Measurements from ENCODE around the gene TRIM63.

Gene TRIM63

GRCh38 chr1:26078286-26079177 lies 11.1 kb upstream of the TRIM63 start:
- H3K4me3 ChIP-seq (ENCODE audit: insufficient read length, low read depth) = no peak overlapping the region
- TF ChIP-seq YY1 (IDR thresholded peaks at IDR 0.05; ENCODE audit: insufficient read depth, insufficient read length) (no peak), ZNF274 (IDR thresholded peaks at IDR 0.05; ENCODE audit: low read depth, low read length) (no peak), SUZ12 (IDR thresholded peaks at IDR 0.05; ENCODE audit: extremely low read depth, insufficient read depth, insufficient read length) (no peak)
- H3K4me1 ChIP-seq (ENCODE audit: insufficient read depth, insufficient read length) = peaks cover 3% of the 10 kb centered on the region
- H3K36me3 ChIP-seq (ENCODE audit: insufficient read depth, insufficient read length, low read length) = no peaks in the 10 kb centered on the region
- H3K9me3 ChIP-seq (ENCODE audit: insufficient read depth, low read length) = no peaks in the 10 kb centered on the region
- no peak overlapping the region for H3K9ac ChIP-seq (ENCODE audit: insufficient read length, low read depth)
- no peaks in the 10 kb centered on the region for H3K27me3 ChIP-seq (ENCODE audit: insufficient read depth, insufficient read length)
- DNase-seq (ENCODE audit: low read depth, low spot score) = no peak

GRCh38 chr1:26077524-26077923 lies 10.1 kb upstream of the TRIM63 start:
- Histone ChIP-seq H3K4me3 (ENCODE audit: insufficient read length, low read depth) (no peak overlapping the region), H3K4me1 (ENCODE audit: insufficient read depth, insufficient read length) (peaks cover 3% of the 10 kb centered on the region)
- TF ChIP-seq SUZ12 (IDR thresholded peaks at IDR 0.05; ENCODE audit: extremely low read depth, insufficient read depth, insufficient read length) = no peak
- no peak for TF ChIP-seq YY1 (IDR thresholded peaks at IDR 0.05; ENCODE audit: insufficient read depth, insufficient read length)
- TF ChIP-seq ZNF274 (IDR thresholded peaks at IDR 0.05; ENCODE audit: low read depth, low read length) = no peak

GRCh38 chr1:26075421-26076144 lies 8.2 kb upstream of the TRIM63 start:
- Histone ChIP-seq H3K4me3 (ENCODE audit: insufficient read length, low read depth) (no peak overlapping the region), H3K9ac (ENCODE audit: insufficient read length, low read depth) (no peak overlapping the region), H3K4me1 (ENCODE audit: insufficient read depth, insufficient read length) (peaks cover 3% of the 10 kb centered on the region), H3K9me3 (ENCODE audit: insufficient read depth, low read length) (no peaks in the 10 kb centered on the region), H3K36me3 (ENCODE audit: insufficient read depth, insufficient read length, low read length) (no peaks in the 10 kb centered on the region), H3K27me3 (ENCODE audit: insufficient read depth, insufficient read length) (no peaks in the 10 kb centered on the region)
- no peak for TF ChIP-seq ZNF274 (IDR thresholded peaks at IDR 0.05; ENCODE audit: low read depth, low read length)
- no peak for TF ChIP-seq YY1 (IDR thresholded peaks at IDR 0.05; ENCODE audit: insufficient read depth, insufficient read length)
- TF ChIP-seq SUZ12 (IDR thresholded peaks at IDR 0.05; ENCODE audit: extremely low read depth, insufficient read depth, insufficient read length) = no peak
- no peak for DNase-seq (ENCODE audit: low read depth, low spot score)

More at GRCh38 chr1:26077524-26077923, 10.1 kb upstream of the TRIM63 start:
- no peak for DNase-seq (ENCODE audit: low read depth, low spot score)
- no peaks in the 10 kb centered on the region for H3K27me3 ChIP-seq (ENCODE audit: insufficient read depth, insufficient read length)
- H3K36me3 ChIP-seq (ENCODE audit: insufficient read depth, insufficient read length, low read length) = no peaks in the 10 kb centered on the region
- no peaks in the 10 kb centered on the region for H3K9me3 ChIP-seq (ENCODE audit: insufficient read depth, low read length)
- no peak overlapping the region for H3K9ac ChIP-seq (ENCODE audit: insufficient read length, low read depth)

GRCh38 chr1:26072305-26072704 lies 4.9 kb upstream of the TRIM63 start:
- DNase-seq (ENCODE audit: low read depth, low spot score) = no peak
- TF ChIP-seq YY1 (IDR thresholded peaks at IDR 0.05; ENCODE audit: insufficient read depth, insufficient read length) = no peak
- no peak for TF ChIP-seq ZNF274 (IDR thresholded peaks at IDR 0.05; ENCODE audit: low read depth, low read length)
- no peak for TF ChIP-seq SUZ12 (IDR thresholded peaks at IDR 0.05; ENCODE audit: extremely low read depth, insufficient read depth, insufficient read length)

GRCh38 chr1:26070963-26071342 lies 3.5 kb upstream of the TRIM63 start:
- no peaks in the 10 kb centered on the region for H3K27me3 ChIP-seq (ENCODE audit: insufficient read depth, insufficient read length)
- no peak for DNase-seq (ENCODE audit: low read depth, low spot score)
- TF ChIP-seq SUZ12 (IDR thresholded peaks at IDR 0.05; ENCODE audit: extremely low read depth, insufficient read depth, insufficient read length) (no peak), ZNF274 (IDR thresholded peaks at IDR 0.05; ENCODE audit: low read depth, low read length) (no peak), YY1 (IDR thresholded peaks at IDR 0.05; ENCODE audit: insufficient read depth, insufficient read length) (no peak)

More at GRCh38 chr1:26072305-26072704, 4.9 kb upstream of the TRIM63 start:
- H3K9ac ChIP-seq (ENCODE audit: insufficient read length, low read depth) = no peak overlapping the region
- H3K27me3 ChIP-seq (ENCODE audit: insufficient read depth, insufficient read length) = no peaks in the 10 kb centered on the region
- H3K36me3 ChIP-seq (ENCODE audit: insufficient read depth, insufficient read length, low read length) = no peaks in the 10 kb centered on the region
- no peaks in the 10 kb centered on the region for H3K9me3 ChIP-seq (ENCODE audit: insufficient read depth, low read length)
- H3K4me3 ChIP-seq (ENCODE audit: insufficient read length, low read depth) = no peak overlapping the region
- H3K4me1 ChIP-seq (ENCODE audit: insufficient read depth, insufficient read length) = peaks cover 5% of the 10 kb centered on the region

GRCh38 chr1:26070296-26070962 lies 3.0 kb upstream of the TRIM63 start:
- no peaks in the 10 kb centered on the region for H3K36me3 ChIP-seq (ENCODE audit: insufficient read depth, insufficient read length, low read length)
- no peaks in the 10 kb centered on the region for H3K9me3 ChIP-seq (ENCODE audit: insufficient read depth, low read length)
- no peak overlapping the region for H3K9ac ChIP-seq (ENCODE audit: insufficient read length, low read depth)
- TF ChIP-seq ZNF274 (IDR thresholded peaks at IDR 0.05; ENCODE audit: low read depth, low read length) = no peak
- no peak for TF ChIP-seq YY1 (IDR thresholded peaks at IDR 0.05; ENCODE audit: insufficient read depth, insufficient read length)
- TF ChIP-seq SUZ12 (IDR thresholded peaks at IDR 0.05; ENCODE audit: extremely low read depth, insufficient read depth, insufficient read length) = no peak
- H3K4me3 ChIP-seq (ENCODE audit: insufficient read length, low read depth) = no peak overlapping the region
- DNase-seq (ENCODE audit: low read depth, low spot score) = no peak
- H3K4me1 ChIP-seq (ENCODE audit: insufficient read depth, insufficient read length) = peaks cover 19% of the 10 kb centered on the region
- H3K27me3 ChIP-seq (ENCODE audit: insufficient read depth, insufficient read length) = no peaks in the 10 kb centered on the region

More at GRCh38 chr1:26070963-26071342, 3.5 kb upstream of the TRIM63 start:
- peaks cover 18% of the 10 kb centered on the region for H3K4me1 ChIP-seq (ENCODE audit: insufficient read depth, insufficient read length)
- H3K9ac ChIP-seq (ENCODE audit: insufficient read length, low read depth) = no peak overlapping the region
- no peaks in the 10 kb centered on the region for H3K36me3 ChIP-seq (ENCODE audit: insufficient read depth, insufficient read length, low read length)
- no peaks in the 10 kb centered on the region for H3K9me3 ChIP-seq (ENCODE audit: insufficient read depth, low read length)
- H3K4me3 ChIP-seq (ENCODE audit: insufficient read length, low read depth) = no peak overlapping the region
